Measurements from ENCODE around the gene DSG1.
A peak's percentile ranks its signal among the peaks of the same experiment; 100 is the strongest.
"Not testable (repeated sequence)": the region's sequence is repeated elsewhere in the genome, so short reads cannot be mapped to it uniquely, and the experiment has no call there.

Gene DSG1

GRCh38 chr18:31325051-31325450 lies 7.1 kb downstream of the DSG1 start:
- no peak overlapping the region for H3K4me3 ChIP-seq (ENCODE audit: control insufficient read depth, low read depth, low read length)
- TF ChIP-seq CTCF (conservative IDR thresholded peaks at IDR 0.05; ENCODE audit: control insufficient read depth, insufficient read depth, low read depth, low read length): no peak
- DNase-seq (ENCODE audit: low read depth): peak; percentile 83

GRCh38 chr18:31329787-31330438 lies 12.0 kb downstream of the DSG1 start:
- TF ChIP-seq CTCF (conservative IDR thresholded peaks at IDR 0.05; ENCODE audit: control insufficient read depth, insufficient read depth, low read depth, low read length): no peak
- no peak overlapping the region for H3K4me3 ChIP-seq (ENCODE audit: control insufficient read depth, low read depth, low read length)
- no peak for DNase-seq (ENCODE audit: low read depth)

GRCh38 chr18:31343454-31343853 lies 25.5 kb downstream of the DSG1 start:
- DNase-seq (ENCODE audit: low read depth): no peak
- no peak for TF ChIP-seq CTCF (conservative IDR thresholded peaks at IDR 0.05; ENCODE audit: control insufficient read depth, insufficient read depth, low read depth, low read length)
- H3K4me3 ChIP-seq (ENCODE audit: control insufficient read depth, low read depth, low read length): no peak overlapping the region

- DNase-seq (ENCODE audit: low read depth): not testable (repeated sequence)
These were observed 35.4 kb downstream of the DSG1 start for GRCh38 chr18:31353336-31353735.

GRCh38 chr18:31354990-31355389 lies 37.0 kb downstream of the DSG1 start:
- no peak for TF ChIP-seq CTCF (conservative IDR thresholded peaks at IDR 0.05; ENCODE audit: control insufficient read depth, insufficient read depth, low read depth, low read length)
- DNase-seq (ENCODE audit: low read depth): no peak
- H3K4me3 ChIP-seq (ENCODE audit: control insufficient read depth, low read depth, low read length): no peak overlapping the region

More at GRCh38 chr18:31353336-31353735, 35.4 kb downstream of the DSG1 start:
- H3K4me3 ChIP-seq (ENCODE audit: control insufficient read depth, low read depth, low read length): not testable (repeated sequence)

GRCh38 chr18:31356025-31356424 lies 38.1 kb downstream of the DSG1 start:
- H3K4me3 ChIP-seq (ENCODE audit: control insufficient read depth, low read depth, low read length): no peak overlapping the region
- DNase-seq (ENCODE audit: low read depth): no peak
- TF ChIP-seq CTCF (conservative IDR thresholded peaks at IDR 0.05; ENCODE audit: control insufficient read depth, insufficient read depth, low read depth, low read length): no peak

- no peak overlapping the region for H3K4me3 ChIP-seq (ENCODE audit: control insufficient read depth, low read depth, low read length)
- no peak for DNase-seq (ENCODE audit: low read depth)
- TF ChIP-seq CTCF (conservative IDR thresholded peaks at IDR 0.05; ENCODE audit: control insufficient read depth, insufficient read depth, low read depth, low read length): no peak
These were observed 46.2 kb downstream of the DSG1 start for GRCh38 chr18:31364190-31364589.

All from fibroblast of mammary gland (primary cell).